ENCODE measurements around the gene ANKRD11.
A peak's percentile ranks its signal among the peaks of the same experiment; 100 is the strongest.

ANKRD11 gene

GRCh38 chr16:89453501-89454321, 36.6 kb downstream of the ANKRD11 start:
- DNase-seq (ENCODE audit: extremely low read depth, low read depth), result no peak
- no peak overlapping the region for H3K4me3 ChIP-seq (replicated peaks; ENCODE audit: low read depth, low read length)
- peak; percentile 24 for TF ChIP-seq CTCF (IDR thresholded peaks at IDR 0.05; ENCODE audit: low read depth, low read length, missing control alignments)

- no peak for TF ChIP-seq CTCF (IDR thresholded peaks at IDR 0.05; ENCODE audit: low read depth, low read length, missing control alignments)
- no peak overlapping the region for H3K4me3 ChIP-seq (replicated peaks; ENCODE audit: low read depth, low read length)
- no peak for DNase-seq (ENCODE audit: extremely low read depth, low read depth)
Measured at GRCh38 chr16:89452925-89453324, 37.4 kb downstream of the ANKRD11 start.

GRCh38 chr16:89452241-89452640, 38.1 kb downstream of the ANKRD11 start:
- no peak for TF ChIP-seq CTCF (IDR thresholded peaks at IDR 0.05; ENCODE audit: low read depth, low read length, missing control alignments)
- H3K4me3 ChIP-seq (replicated peaks; ENCODE audit: low read depth, low read length), result no peak overlapping the region
- no peak for DNase-seq (ENCODE audit: extremely low read depth, low read depth)

- TF ChIP-seq CTCF (IDR thresholded peaks at IDR 0.05; ENCODE audit: low read depth, low read length, missing control alignments), result no peak
- no peak for DNase-seq (ENCODE audit: extremely low read depth, low read depth)
- no peak overlapping the region for H3K4me3 ChIP-seq (replicated peaks; ENCODE audit: low read depth, low read length)
Measured at GRCh38 chr16:89450537-89450936, 39.8 kb downstream of the ANKRD11 start.

- DNase-seq (ENCODE audit: extremely low read depth, low read depth), result no peak
- no peak overlapping the region for H3K4me3 ChIP-seq (replicated peaks; ENCODE audit: low read depth, low read length)
- no peak for TF ChIP-seq CTCF (IDR thresholded peaks at IDR 0.05; ENCODE audit: low read depth, low read length, missing control alignments)
Measured at GRCh38 chr16:89449726-89450335, 40.5 kb downstream of the ANKRD11 start.

- TF ChIP-seq CTCF (IDR thresholded peaks at IDR 0.05; ENCODE audit: low read depth, low read length, missing control alignments), result no peak
- H3K4me3 ChIP-seq (replicated peaks; ENCODE audit: low read depth, low read length), result no peak overlapping the region
- no peak for DNase-seq (ENCODE audit: extremely low read depth, low read depth)
Measured at GRCh38 chr16:89448656-89449055, 41.7 kb downstream of the ANKRD11 start.
